Esophagus (tissue), 2 donors: ENCODE data around the gene XPNPEP2. TPM values are rescaled to one million over a fixed set of nuclear protein-coding genes. Genes with fewer than 3 reads are reported as not detected.
A peak's percentile ranks its signal among the peaks of the same experiment; 100 is the strongest.

Experiments
- H3K27ac ChIP-seq, 2 donors: one replicate each; pipeline ENCODE4 v1.5.1; 2013; ENCODE audit warnings: low read depth in 2 of 2, mild to moderate bottlenecking in 2 of 2, inconsistent platforms in 1 of 2, low read length in 1 of 2, moderate library complexity in 1 of 2
- H3K27me3 ChIP-seq, 2 donors: one replicate each; pipeline ENCODE4 v1.6.1; 2013; ENCODE audit warnings: low read length in 2 of 2, control low read depth in 1 of 2, mild to moderate bottlenecking in 1 of 2; ENCODE audit not compliant: insufficient read depth in 2 of 2, control insufficient read depth in 1 of 2
- H3K36me3 ChIP-seq, 2 donors: one replicate each; pipeline ENCODE4 v1.6.1; 2013; ENCODE audit warnings: low read length in 1 of 2; ENCODE audit not compliant: control insufficient read depth in 2 of 2, insufficient read depth in 2 of 2
- H3K4me1 ChIP-seq, 2 donors: one replicate each; pipeline ENCODE4 v1.6.1; 2013; ENCODE audit warnings: low read length in 1 of 2; ENCODE audit not compliant: control insufficient read depth in 2 of 2, insufficient read depth in 2 of 2
- H3K4me3 ChIP-seq, 2 donors: one replicate each; pipeline ENCODE4 v1.5.1; 2013; ENCODE audit warnings: low read length in 2 of 2, mild to moderate bottlenecking in 2 of 2, low read depth in 1 of 2, moderate library complexity in 1 of 2
- H3K9me3 ChIP-seq, 2 donors: one replicate each; pipeline ENCODE4 v1.6.1; 2013; ENCODE audit warnings: mild to moderate bottlenecking in 2 of 2, low read depth in 1 of 2, low read length in 1 of 2, moderate library complexity in 1 of 2; ENCODE audit not compliant: control insufficient read depth in 2 of 2, insufficient read depth in 1 of 2
- WGBS, 2 donors: extraction: QIAGEN DNeasy Blood & Tissue Kit; methylation state at CpG; one replicate each; pipeline ENCODE4 v1.1.7; 2013; 5-methylcytosine and 5-hydroxymethylcytosine counted together
- polyA plus RNA-seq, 2 donors: library from polyadenylated mRNA; stranded (reverse); fragments of 200-250 nt; gene quantifications; one replicate each; pipeline ENCODE4 v1.2.3, GENCODE V29; 2013
- donor health status: healthy with polysubstance abuse.
- donor health status: Bipolar disorder and iron deficiency.

XPNPEP2 gene
- polyA plus RNA-seq, 2 donors, result 0.14 to 0.35 TPM

GRCh38 chrX:129760981-129761380, 22.2 kb downstream of the XPNPEP2 start:
- no peaks in the 10 kb centered on the region for H3K9me3 ChIP-seq
- no peaks in the 10 kb centered on the region for H3K4me1 ChIP-seq
- 91 to 93% methylated on average over 6 of the region's 6 CpGs for whole genome bisulfite sequencing, 2 donors
- H3K27me3 ChIP-seq, result no peaks in the 10 kb centered on the region
- no peak overlapping the region for H3K4me3 ChIP-seq
- no peaks in the 10 kb centered on the region for H3K36me3 ChIP-seq
- H3K27ac ChIP-seq, result no peak overlapping the region

DNA sequence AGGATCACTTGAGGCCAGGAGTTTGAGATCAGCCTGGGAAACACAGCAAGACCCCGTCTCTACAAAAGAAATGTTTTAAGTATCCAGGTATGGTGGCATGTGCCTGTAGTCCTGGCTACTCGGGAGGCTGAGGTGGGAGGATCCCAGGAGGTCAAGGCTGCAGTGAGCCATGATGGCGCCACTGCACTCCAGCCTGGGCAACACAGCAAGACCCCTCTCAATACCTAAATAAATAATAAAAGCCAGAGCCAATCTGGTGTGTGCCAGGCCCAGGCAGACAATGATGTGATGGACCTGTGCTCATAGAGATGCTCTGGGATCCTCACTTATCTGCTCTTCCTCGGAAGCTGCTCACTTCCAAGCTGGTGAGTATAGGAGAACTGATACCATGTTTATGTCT, 22.8 kb downstream of the XPNPEP2 start:
- Histone ChIP-seq H3K4me3 (no peak overlapping the region), H3K36me3 (no peaks in the 10 kb centered on the region), H3K4me1 (no peaks in the 10 kb centered on the region), H3K27ac (no peak overlapping the region), H3K9me3 (no peaks in the 10 kb centered on the region), H3K27me3 (no peaks in the 10 kb centered on the region)
- 86 to 98% methylated on average over 4 of the region's 4 CpGs for WGBS, 2 donors

GRCh38 chrX:129762448-129762847, 23.7 kb downstream of the XPNPEP2 start:
- H3K36me3 ChIP-seq, result no peaks in the 10 kb centered on the region
- H3K27ac ChIP-seq, result no peak overlapping the region
- H3K4me3 ChIP-seq, result no peak overlapping the region
- no peaks in the 10 kb centered on the region for H3K27me3 ChIP-seq
- H3K9me3 ChIP-seq, result no peaks in the 10 kb centered on the region
- 85 to 93% methylated on average over 3 of the region's 3 CpGs for WGBS, 2 donors
- no peaks in the 10 kb centered on the region for H3K4me1 ChIP-seq

- no peak overlapping the region for H3K27ac ChIP-seq
- H3K4me1 ChIP-seq, result no peaks in the 10 kb centered on the region
- H3K4me3 ChIP-seq, result no peak overlapping the region
- no peaks in the 10 kb centered on the region for H3K9me3 ChIP-seq
- H3K36me3 ChIP-seq, result no peaks in the 10 kb centered on the region
- no peaks in the 10 kb centered on the region for H3K27me3 ChIP-seq
These were observed 24.9 kb downstream of the XPNPEP2 start for GRCh38 chrX:129763666-129764065.

GRCh38 chrX:129768186-129768585, 29.4 kb downstream of the XPNPEP2 start:
- no peak overlapping the region for H3K4me3 ChIP-seq
- WGBS, 2 donors, result 91 to 94% methylated on average over 8 of the region's 8 CpGs
- H3K27me3 ChIP-seq, result no peaks in the 10 kb centered on the region
- H3K27ac ChIP-seq, result no peak overlapping the region
- H3K4me1 ChIP-seq, result no peaks in the 10 kb centered on the region
- H3K36me3 ChIP-seq, result no peaks in the 10 kb centered on the region
- H3K9me3 ChIP-seq, result no peaks in the 10 kb centered on the region

GRCh38 chrX:129768586-129769466, 30.0 kb downstream of the XPNPEP2 start:
- Histone ChIP-seq H3K27ac (no peak overlapping the region), H3K4me3 (no peak overlapping the region), H3K9me3 (no peaks in the 10 kb centered on the region), H3K36me3 (no peaks in the 10 kb centered on the region), H3K4me1 (no peaks in the 10 kb centered on the region), H3K27me3 (no peaks in the 10 kb centered on the region)
- 80 to 86% methylated on average over 8 of the region's 8 CpGs for WGBS, 2 donors

DNA sequence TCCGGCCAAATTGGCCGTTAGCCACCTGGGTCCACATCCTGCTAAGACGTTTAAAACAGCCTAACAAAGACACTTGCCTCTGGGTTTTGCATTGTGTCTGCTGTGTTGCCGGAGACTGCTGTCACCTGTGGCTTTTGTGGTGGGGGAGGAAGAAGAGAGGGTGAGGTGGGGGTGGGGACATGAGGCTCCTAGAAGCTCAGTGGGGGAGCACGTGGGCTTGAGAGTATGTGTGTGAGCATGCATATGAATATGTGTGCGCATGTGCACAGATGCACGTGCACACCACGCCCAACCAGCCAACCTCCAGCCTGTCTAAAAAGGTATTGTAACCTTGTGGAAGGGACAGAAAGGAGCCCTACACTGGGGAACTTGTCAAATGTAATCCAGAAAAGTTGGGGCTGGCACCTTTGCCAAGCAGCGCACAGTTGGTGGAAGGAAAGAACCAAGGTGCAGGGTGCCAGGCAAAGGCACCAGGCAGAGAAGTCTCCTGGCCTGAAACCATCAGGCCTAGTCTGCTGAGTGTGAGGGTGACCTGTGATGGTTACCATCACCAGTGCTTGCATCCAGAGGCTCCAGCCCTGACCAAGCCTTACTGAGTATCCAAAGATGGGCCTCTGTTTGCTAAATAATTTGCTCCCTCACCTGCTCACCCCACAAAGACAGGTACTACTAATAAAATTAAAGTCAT, 30.8 kb downstream of the XPNPEP2 start:
- no peaks in the 10 kb centered on the region for H3K9me3 ChIP-seq
- H3K27me3 ChIP-seq, result no peaks in the 10 kb centered on the region
- no peaks in the 10 kb centered on the region for H3K36me3 ChIP-seq
- H3K4me1 ChIP-seq, result no peaks in the 10 kb centered on the region
- WGBS, 2 donors, result 54 to 62% methylated on average over 9 of the region's 9 CpGs
- H3K4me3 ChIP-seq, result no peak overlapping the region
- no peak overlapping the region for H3K27ac ChIP-seq

- H3K27me3 ChIP-seq, result no peaks in the 10 kb centered on the region
- H3K36me3 ChIP-seq, result no peaks in the 10 kb centered on the region
- H3K9me3 ChIP-seq, result no peaks in the 10 kb centered on the region
- no peak overlapping the region for H3K4me3 ChIP-seq
- H3K4me1 ChIP-seq, result no peaks in the 10 kb centered on the region
- H3K27ac ChIP-seq, result no peak overlapping the region
- 73 to 76% methylated on average over 14 of the region's 14 CpGs for WGBS, 2 donors
These were observed 32.7 kb downstream of the XPNPEP2 start for GRCh38 chrX:129771266-129771995.

GRCh38 chrX:129772796-129773431, 34.1 kb downstream of the XPNPEP2 start:
- no peaks in the 10 kb centered on the region for H3K4me1 ChIP-seq
- no peaks in the 10 kb centered on the region for H3K9me3 ChIP-seq
- H3K4me3 ChIP-seq, result no peak overlapping the region
- 62 to 66% methylated on average over 14 of the region's 14 CpGs for WGBS, 2 donors
- H3K27ac ChIP-seq, result peak overlapping the region in 1 of 2 donors; percentile 17
- H3K36me3 ChIP-seq, result no peaks in the 10 kb centered on the region
- no peaks in the 10 kb centered on the region for H3K27me3 ChIP-seq
